Measurements from ENCODE around the gene PFN1.

DNA sequence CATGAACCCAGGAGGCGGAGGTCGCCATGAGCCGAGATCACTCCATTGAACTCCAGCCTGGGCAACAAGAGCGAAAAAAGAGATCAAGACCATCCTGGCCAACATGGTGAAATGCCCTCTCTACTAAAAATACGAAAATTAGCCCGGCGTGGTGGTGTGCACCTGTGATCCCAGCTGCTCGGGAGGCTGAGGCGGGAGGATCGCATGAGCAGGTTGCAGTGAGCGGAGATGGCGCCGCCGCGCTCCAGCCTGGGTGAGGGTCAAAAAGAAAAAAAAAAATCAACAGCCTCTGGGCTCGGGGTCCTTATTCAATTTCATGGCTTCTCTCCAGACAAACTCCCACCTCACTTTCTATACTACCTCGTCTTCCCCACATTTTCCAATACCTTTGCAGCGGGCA lies 19.4 kb downstream of the PFN1 start:
- TF ChIP-seq, protein P1, sequence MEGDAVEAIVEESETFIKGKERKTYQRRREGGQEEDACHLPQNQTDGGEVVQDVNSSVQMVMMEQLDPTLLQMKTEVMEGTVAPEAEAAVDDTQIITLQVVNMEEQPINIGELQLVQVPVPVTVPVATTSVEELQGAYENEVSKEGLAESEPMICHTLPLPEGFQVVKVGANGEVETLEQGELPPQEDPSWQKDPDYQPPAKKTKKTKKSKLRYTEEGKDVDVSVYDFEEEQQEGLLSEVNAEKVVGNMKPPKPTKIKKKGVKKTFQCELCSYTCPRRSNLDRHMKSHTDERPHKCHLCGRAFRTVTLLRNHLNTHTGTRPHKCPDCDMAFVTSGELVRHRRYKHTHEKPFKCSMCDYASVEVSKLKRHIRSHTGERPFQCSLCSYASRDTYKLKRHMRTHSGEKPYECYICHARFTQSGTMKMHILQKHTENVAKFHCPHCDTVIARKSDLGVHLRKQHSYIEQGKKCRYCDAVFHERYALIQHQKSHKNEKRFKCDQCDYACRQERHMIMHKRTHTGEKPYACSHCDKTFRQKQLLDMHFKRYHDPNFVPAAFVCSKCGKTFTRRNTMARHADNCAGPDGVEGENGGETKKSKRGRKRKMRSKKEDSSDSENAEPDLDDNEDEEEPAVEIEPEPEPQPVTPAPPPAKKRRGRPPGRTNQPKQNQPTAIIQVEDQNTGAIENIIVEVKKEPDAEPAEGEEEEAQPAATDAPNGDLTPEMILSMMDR (IDR thresholded peaks at IDR 0.05), result no peak
- TF ChIP-seq POLR2A (IDR thresholded peaks at IDR 0.05), result no peak
